Breast epithelium (tissue), 3 donors: Measurements from ENCODE around the gene DKK3.
"Not testable (repeated sequence)": the region's sequence is repeated elsewhere in the genome, so short reads cannot be mapped to it uniquely, and the experiment has no call there.

Source experiments
- POLR2AphosphoS5 ChIP-seq, 3 donors: sonication (generic); formaldehyde crosslinking; IDR thresholded peaks; one replicate each; pipeline ENCODE4 v1.6.1; 2017; ENCODE audit warnings: antibody characterized with exemption in 3 of 3
- TF ChIP-seq, protein P1 (sequence below), 3 donors: fragments of 450-650 bp; IDR thresholded peaks; one replicate each; pipeline ENCODE4 v1.5.1; 2016 to 2017; ENCODE audit warnings: antibody characterized with exemption in 3 of 3, mild to moderate bottlenecking in 3 of 3, moderate library complexity in 3 of 3

- TF ChIP-seq, protein P1, sequence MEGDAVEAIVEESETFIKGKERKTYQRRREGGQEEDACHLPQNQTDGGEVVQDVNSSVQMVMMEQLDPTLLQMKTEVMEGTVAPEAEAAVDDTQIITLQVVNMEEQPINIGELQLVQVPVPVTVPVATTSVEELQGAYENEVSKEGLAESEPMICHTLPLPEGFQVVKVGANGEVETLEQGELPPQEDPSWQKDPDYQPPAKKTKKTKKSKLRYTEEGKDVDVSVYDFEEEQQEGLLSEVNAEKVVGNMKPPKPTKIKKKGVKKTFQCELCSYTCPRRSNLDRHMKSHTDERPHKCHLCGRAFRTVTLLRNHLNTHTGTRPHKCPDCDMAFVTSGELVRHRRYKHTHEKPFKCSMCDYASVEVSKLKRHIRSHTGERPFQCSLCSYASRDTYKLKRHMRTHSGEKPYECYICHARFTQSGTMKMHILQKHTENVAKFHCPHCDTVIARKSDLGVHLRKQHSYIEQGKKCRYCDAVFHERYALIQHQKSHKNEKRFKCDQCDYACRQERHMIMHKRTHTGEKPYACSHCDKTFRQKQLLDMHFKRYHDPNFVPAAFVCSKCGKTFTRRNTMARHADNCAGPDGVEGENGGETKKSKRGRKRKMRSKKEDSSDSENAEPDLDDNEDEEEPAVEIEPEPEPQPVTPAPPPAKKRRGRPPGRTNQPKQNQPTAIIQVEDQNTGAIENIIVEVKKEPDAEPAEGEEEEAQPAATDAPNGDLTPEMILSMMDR (IDR thresholded peaks at IDR 0.05), result not testable (repeated sequence)
- TF ChIP-seq POLR2AphosphoS5 (IDR thresholded peaks at IDR 0.05), result not testable (repeated sequence)
Measured at GRCh38 chr11:12040719-12041118, 32.3 kb upstream of the DKK3 start.
